Transverse colon (tissue), 4 donors: Measurements from ENCODE around the gene CRADD. TPM values are rescaled to one million over a fixed set of nuclear protein-coding genes. Genes with fewer than 3 reads are reported as not detected.

ENCODE experiments used
- DNase-seq: peaks from one replicate; pipeline ENCODE4 v3.0.0-alpha.2; 2019
- H3K27ac ChIP-seq, 4 donors: fragments of 200-600 bp; sonication (generic); 2 replicates each; pipeline ENCODE4 v1.5.1; 2016 to 2018; ENCODE audit warnings: inconsistent platforms in 4 of 4
- H3K27me3 ChIP-seq: fragments of 200-600 bp; sonication (generic); 2 replicates; pipeline ENCODE4 v1.5.1; 2017; ENCODE audit warnings: inconsistent platforms
- H3K36me3 ChIP-seq, 4 donors: fragments of 200-600 bp; sonication (generic); 2 replicates each; pipeline ENCODE4 v1.5.1; 2017 to 2019; ENCODE audit warnings: inconsistent platforms in 4 of 4
- H3K4me1 ChIP-seq, 4 donors: fragments of 200-600 bp; sonication (generic); 2 replicates each; pipeline ENCODE4 v1.5.1; 2017 to 2020; ENCODE audit warnings: inconsistent platforms in 4 of 4
- H3K4me3 ChIP-seq, 4 donors: fragments of 200-600 bp; sonication (generic); 1 replicate in 1 of 4; 2 replicates in 3 of 4; pipeline versions ENCODE4 v1.5.1 to v1.6.1; 2017 to 2019; ENCODE audit warnings: inconsistent platforms in 4 of 4
- H3K9me3 ChIP-seq, 2 donors: fragments of 200-600 bp; sonication (generic); 2 replicates each; pipeline ENCODE4 v1.5.1; 2017 to 2019; ENCODE audit warnings: inconsistent platforms in 2 of 2
- CTCF ChIP-seq, 5 experiments: fragments of 200-600 bp in 3 of 5; fragments of 450-650 bp in 2 of 5; sonication (generic) in 3 of 5; IDR thresholded peaks; 1 replicate in 2 of 5; 2 replicates in 3 of 5; pipeline ENCODE4 v1.5.1; 2016 to 2017; ENCODE audit warnings: antibody characterized with exemption in 5 of 5, inconsistent platforms in 3 of 5, mild to moderate bottlenecking in 2 of 5, moderate library complexity in 1 of 5
- EP300 ChIP-seq: sonication (generic); formaldehyde crosslinking; IDR thresholded peaks from one replicate; pipeline ENCODE4 v1.6.1; 2017; ENCODE audit warnings: antibody characterized with exemption, low read depth
- POLR2A ChIP-seq: fragments of 450-650 bp; IDR thresholded peaks from one replicate; pipeline ENCODE4 v1.6.1; 2016; ENCODE audit warnings: antibody characterized with exemption, mild to moderate bottlenecking, moderate library complexity
- POLR2AphosphoS5 ChIP-seq, 3 donors: sonication (generic); formaldehyde crosslinking; IDR thresholded peaks; one replicate each; pipeline ENCODE4 v1.6.1; 2016; ENCODE audit warnings: antibody characterized with exemption in 3 of 3
- WGBS, 2 donors: methylation state at CpG; one replicate each; pipeline ENCODE4 v1.1.5; 2018; ENCODE audit warnings: low coverage in 1 of 2; 5-methylcytosine and 5-hydroxymethylcytosine counted together
- in situ Hi-C, 4 donors: fragments of 200-750 bp; cut with MboI; loops; one replicate each; pipeline versions ENCODE4 v1.15.0 to v1.15.1; 2017; ENCODE audit warnings: low sequenced_read_pairs in 3 of 4, low pct_ligation_motif_present in 1 of 4, low pct_unique_long_range_greater_than_20kb in 1 of 4
- intact Hi-C: fragments of 100-400 bp; cut with DNase I; formaldehyde crosslinking; loops from one replicate; pipeline ENCODE4 v1.15.1; 2023; ENCODE audit warnings: low total_unique reads
- total RNA-seq, 4 donors: library from RNA; depleted of rRNA; stranded (reverse); fragments of >200 nt; gene quantifications; one replicate each; pipeline ENCODE4 v1.1.0, GENCODE V29; 2016

Gene CRADD
- total RNA-seq, 4 donors from 2014 or later: 45.6 to 59.3 (median 56.3) TPM

GRCh38 chr12:93911396-93911795 lies 234.2 kb downstream of the CRADD start:
- intact Hi-C loops: loop anchor here (5.0 kb wide), 1 partner anchor 141 kb away; no protein-coding TSS in a partner anchor
- in situ Hi-C loops: no loop called here
- DNase-seq: no peak
- Histone ChIP-seq H3K36me3 (no peaks in the 10 kb centered on the region), H3K4me3 (no peak overlapping the region), H3K27me3 (no peaks in the 10 kb centered on the region), H3K9me3 (no peaks in the 10 kb centered on the region), H3K27ac (no peak overlapping the region), H3K4me1 (no peaks in the 10 kb centered on the region)
- TF ChIP-seq POLR2AphosphoS5 (IDR thresholded peaks at IDR 0.05): no peak
- TF ChIP-seq CTCF (IDR thresholded peaks at IDR 0.05): no peak
- no peak for TF ChIP-seq POLR2A
- TF ChIP-seq EP300: no peak
- 85 to 100% methylated on average over 1 of the region's 1 CpG for WGBS, 2 donors

GRCh38 chr12:93912086-93912733 lies 235.0 kb downstream of the CRADD start:
- 64 to 73% methylated on average over 5 to 6 of the region's 6 CpGs for WGBS, 2 donors
- intact Hi-C loops (loop anchor here (5.0 kb wide), 1 partner anchor 140 kb away; no protein-coding TSS in a partner anchor), in situ Hi-C loops (no loop called here)
- Histone ChIP-seq H3K9me3 (no peaks in the 10 kb centered on the region), H3K27ac (no peak overlapping the region), H3K4me3 (no peak overlapping the region), H3K4me1 (no peaks in the 10 kb centered on the region), H3K36me3 (no peaks in the 10 kb centered on the region), H3K27me3 (no peaks in the 10 kb centered on the region)
- no peak for DNase-seq
- no peak for TF ChIP-seq EP300
- TF ChIP-seq POLR2A: no peak
- no peak for TF ChIP-seq POLR2AphosphoS5 (IDR thresholded peaks at IDR 0.05)
- TF ChIP-seq CTCF (IDR thresholded peaks at IDR 0.05): no peak

- H3K27ac ChIP-seq: no peak overlapping the region
- DNase-seq: no peak
- intact Hi-C loops: loop anchor here (5.0 kb wide), 1 partner anchor 138 kb away; no protein-coding TSS in a partner anchor
- TF ChIP-seq EP300 (no peak), POLR2AphosphoS5 (IDR thresholded peaks at IDR 0.05) (no peak), POLR2A (no peak), CTCF (IDR thresholded peaks at IDR 0.05) (no peak)
- H3K4me1 ChIP-seq: no peaks in the 10 kb centered on the region
- no peaks in the 10 kb centered on the region for H3K36me3 ChIP-seq
- no peaks in the 10 kb centered on the region for H3K9me3 ChIP-seq
- in situ Hi-C loops: no loop called here
- H3K27me3 ChIP-seq: no peaks in the 10 kb centered on the region
- no peak overlapping the region for H3K4me3 ChIP-seq
Measured at GRCh38 chr12:93913845-93914244, 236.7 kb downstream of the CRADD start.

GRCh38 chr12:93914281-93914680 lies 237.1 kb downstream of the CRADD start:
- DNase-seq: no peak
- no peak overlapping the region for H3K4me3 ChIP-seq
- 92 to 98% methylated on average over 4 to 5 of the region's 5 CpGs for WGBS, 2 donors
- H3K9me3 ChIP-seq: no peaks in the 10 kb centered on the region
- H3K4me1 ChIP-seq: no peaks in the 10 kb centered on the region
- no peak overlapping the region for H3K27ac ChIP-seq
- in situ Hi-C loops (no loop called here), intact Hi-C loops (loop anchor here (5.0 kb wide), 1 partner anchor 138 kb away; no protein-coding TSS in a partner anchor)
- no peaks in the 10 kb centered on the region for H3K27me3 ChIP-seq
- H3K36me3 ChIP-seq: no peaks in the 10 kb centered on the region
- TF ChIP-seq POLR2AphosphoS5 (IDR thresholded peaks at IDR 0.05): no peak
- TF ChIP-seq CTCF (IDR thresholded peaks at IDR 0.05): no peak
